PC-9 (cell line): ENCODE data around the gene PILRA. TPM values are rescaled to one million over a fixed set of nuclear protein-coding genes. Genes with fewer than 3 reads are reported as not detected.
A peak's percentile ranks its signal among the peaks of the same experiment; 100 is the strongest.

ENCODE experiments used
- BruUV-seq: library from RNA; stranded (reverse); fragments of 400-500 nt; replicated peaks from 2 replicates; lab custom pipeline; 2021; lab: Mats Ljungman, UMichigan
- CTCF ChIA-PET: fragments of 300-600 bp; sonication (Branson Sonifier 250); formaldehyde crosslinking; loops from one replicate; lab custom pipeline; 2022; ENCODE audit warnings: antibody characterized with exemption; lab: Charles Lee
- POLR2A ChIA-PET: fragments of 300-600 bp; sonication (Branson Sonifier 250); formaldehyde crosslinking; loops from one replicate; lab custom pipeline; 2022; ENCODE audit warnings: antibody characterized with exemption; ENCODE audit not compliant: unreplicated experiment; lab: Charles Lee
- DNase-seq, 2 experiments: peaks; one replicate each; pipeline versions ENCODE4 v3.0.0 to v3.0.0-alpha.2; 2015 to 2022; ENCODE audit warnings: mixed read lengths in 1 of 2
- H2AFZ ChIP-seq: fragments of 200-600 bp; sonication (generic); 2 replicates; pipeline ENCODE4 v1.8.1; 2017; ENCODE audit warnings: antibody characterized with exemption
- H3F3A ChIP-seq: fragments of 200-600 bp; sonication (generic); 2 replicates; pipeline ENCODE4 v1.8.1; 2017; ENCODE audit warnings: antibody characterized with exemption, mild to moderate bottlenecking, low read depth; ENCODE audit not compliant: insufficient read depth
- H3K27ac ChIP-seq: fragments of 200-600 bp; sonication (generic); 2 replicates; pipeline ENCODE4 v1.6.1; 2016; ENCODE audit warnings: mixed run types
- H3K27me3 ChIP-seq: fragments of 200-600 bp; sonication (generic); 2 replicates; pipeline ENCODE4 v1.6.1; 2016; ENCODE audit warnings: low read depth, mixed run types; ENCODE audit not compliant: insufficient read depth
- H3K36me3 ChIP-seq: fragments of 200-600 bp; sonication (generic); 2 replicates; pipeline ENCODE4 v1.6.1; 2016; ENCODE audit warnings: low read depth, mixed run types
- H3K4me1 ChIP-seq: fragments of 200-600 bp; sonication (generic); replicated peaks from 2 replicates; pipeline ENCODE4 v1.6.1; 2016; ENCODE audit warnings: mixed run types; ENCODE audit not compliant: insufficient read depth
- H3K4me2 ChIP-seq: fragments of 200-600 bp; sonication (generic); 2 replicates; pipeline ENCODE4 v1.6.1; 2017; ENCODE audit warnings: mixed run types
- H3K4me3 ChIP-seq: fragments of 200-600 bp; sonication (generic); 2 replicates; pipeline ENCODE4 v1.6.1; 2016; ENCODE audit warnings: mixed run types
- H3K79me2 ChIP-seq: fragments of 200-600 bp; sonication (generic); 2 replicates; pipeline ENCODE4 v1.6.1; 2017; ENCODE audit warnings: low read depth, mixed run types
- H3K9me2 ChIP-seq: fragments of 200-600 bp; sonication (generic); 2 replicates; pipeline ENCODE4 v1.8.1; 2017; ENCODE audit warnings: mild to moderate bottlenecking; ENCODE audit not compliant: insufficient read depth
- H3K9me3 ChIP-seq: fragments of 200-600 bp; sonication (generic); 2 replicates; pipeline ENCODE4 v1.8.1; 2016; ENCODE audit warnings: low read depth; ENCODE audit not compliant: insufficient read depth
- H4K20me1 ChIP-seq: fragments of 200-600 bp; sonication (generic); 2 replicates; pipeline ENCODE4 v1.8.1; 2017; ENCODE audit not compliant: insufficient read depth
- CTCF ChIP-seq: fragments of 200-600 bp; sonication (generic); conservative IDR thresholded peaks from 2 replicates; pipeline ENCODE4 v1.6.1; 2017; ENCODE audit warnings: mixed run types, antibody characterized with exemption, mild to moderate bottlenecking, moderate library complexity
- EZH2 ChIP-seq: fragments of 200-600 bp; sonication (generic); IDR thresholded peaks from 2 replicates; pipeline ENCODE4 v1.8.0; 2017; ENCODE audit warnings: antibody characterized with exemption, low read depth
- intact Hi-C: fragments of 100-400 bp; cut with micrococcal nuclease; formaldehyde crosslinking; loops from one replicate; pipeline ENCODE4 v1.10.0; 2022; ENCODE audit not compliant: unreplicated experiment
- total RNA-seq: library from RNA; stranded (reverse); gene quantifications from 2 replicates; pipeline ENCODE4 v1.2.3, GENCODE V29; 2021

Gene PILRA
- total RNA-seq, 1 experiment from 2014 or later, result 2.8 TPM

GRCh38 chr7:100432621-100433275 lies 59.5 kb downstream of the PILRA start:
- Histone ChIP-seq H3K9me3 (no peaks in the 10 kb centered on the region), H3K27ac (no peak overlapping the region), H3K27me3 (no peaks in the 10 kb centered on the region), H3F3A (peaks cover 52% of the 10 kb centered on the region), H3K9me2 (no peaks in the 10 kb centered on the region), H2AFZ (no peak overlapping the region), H3K4me1 (peaks cover 44% of the 10 kb centered on the region), H3K36me3 (peaks cover 26% of the 10 kb centered on the region; the same call in 1 of the 2 replicates), H3K4me3 (no peak overlapping the region; the same call in 1 of the 2 replicates), H4K20me1 (peaks cover 6% of the 10 kb centered on the region), H3K79me2 (peaks cover 61% of the 10 kb centered on the region), H3K4me2 (peak overlapping the region; percentile 80)
- BruUV-seq, result no TSS peak
- intact Hi-C loops, result no loop called here
- DNase-seq, result no peak
- POLR2A ChIA-PET, result interaction anchor here (0.6 kb wide), 1 partner anchor 420 kb away, joined by 4 read pairs; the partner anchor contains the start of gene SLC12A9
- CTCF ChIA-PET, result interaction anchor here (0.5 kb wide), 1 partner anchor 294 kb away, joined by 4 read pairs; no protein-coding TSS in a partner anchor
- no peak for TF ChIP-seq EZH2
- no peak for TF ChIP-seq CTCF

DNA sequence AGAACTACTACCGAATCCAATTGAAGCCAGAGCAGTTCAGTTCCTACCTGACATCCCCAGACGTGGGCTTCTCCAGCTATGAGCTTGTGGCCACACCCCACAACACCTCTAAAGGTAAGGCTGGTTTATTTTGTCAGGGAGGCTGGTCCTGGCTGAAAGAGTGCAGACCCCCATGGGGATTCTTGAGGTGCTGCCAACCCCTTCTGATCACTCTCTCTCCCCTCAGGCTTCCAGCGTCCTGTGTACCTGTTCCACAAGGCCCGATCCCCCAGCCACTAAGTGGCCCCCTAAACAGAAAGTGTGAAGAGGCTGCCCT lies 59.9 kb downstream of the PILRA start:
- H3K4me3 ChIP-seq, result no peak overlapping the region
- intact Hi-C loops, result no loop called here
- no peak overlapping the region for H3K27ac ChIP-seq

More for the DNA sequence above, 59.9 kb downstream of the PILRA start:
- 0 out of 2 replicates have a peak overlapping the region, but pooled peaks have one; percentile 17 for H3K4me2 ChIP-seq
- H3K9me2 ChIP-seq, result no peaks in the 10 kb centered on the region
- BruUV-seq, result no TSS peak
- H2AFZ ChIP-seq, result no peak overlapping the region
- no peaks in the 10 kb centered on the region for H3K27me3 ChIP-seq
- H3K79me2 ChIP-seq, result peaks cover 61% of the 10 kb centered on the region
- peaks cover 40% of the 10 kb centered on the region for H3K4me1 ChIP-seq
- peaks cover 6% of the 10 kb centered on the region for H4K20me1 ChIP-seq
- no peaks in the 10 kb centered on the region for H3K9me3 ChIP-seq
- ChIA-PET POLR2A (no interaction called here), CTCF (interaction anchor here (0.5 kb wide), 1 partner anchor 294 kb away, joined by 4 read pairs; no protein-coding TSS in a partner anchor)
- peaks cover 54% of the 10 kb centered on the region for H3F3A ChIP-seq
- DNase-seq, result no peak
- TF ChIP-seq EZH2 (no peak), CTCF (no peak)
- H3K36me3 ChIP-seq, result peaks cover 26% of the 10 kb centered on the region; the same call in 1 of the 2 replicates
